Mesenchymal stem cell (in vitro differentiated cells and primary cell): ENCODE data around the gene CCDC6.
"Not testable (repeated sequence)": the region's sequence is repeated elsewhere in the genome, so short reads cannot be mapped to it uniquely, and the experiment has no call there.

Source experiments
- DNase-seq: peaks from one replicate; pipeline ENCODE4 v3.0.0-alpha.2; 2013
- H2AFZ ChIP-seq: one replicate; pipeline ENCODE4 v1.6.1; 2013; ENCODE audit warnings: low read depth, mild to moderate bottlenecking, control low read depth, inconsistent platforms, low read length, moderate library complexity
- H2AK5ac ChIP-seq: 2 replicates; pipeline ENCODE4 v1.6.1; 2013; ENCODE audit warnings: low read length, moderate library complexity, mild to moderate bottlenecking, inconsistent platforms; ENCODE audit not compliant: severe bottlenecking
- H2BK120ac ChIP-seq: one replicate; pipeline ENCODE4 v1.6.1; 2013; ENCODE audit warnings: low read depth, mild to moderate bottlenecking, inconsistent platforms, low read length, moderate library complexity
- H2BK12ac ChIP-seq, 2 experiments: one replicate each; pipeline ENCODE4 v1.6.1; 2013; ENCODE audit warnings: inconsistent platforms in 2 of 2, low read length in 2 of 2, mild to moderate bottlenecking in 2 of 2, moderate library complexity in 2 of 2, control low read depth in 1 of 2
- H2BK15ac ChIP-seq: one replicate; pipeline ENCODE4 v1.6.1; 2013; ENCODE audit warnings: mild to moderate bottlenecking, low read depth, inconsistent platforms; ENCODE audit not compliant: poor library complexity, severe bottlenecking
- H2BK5ac ChIP-seq: 2 replicates; pipeline ENCODE4 v1.6.1; 2013; ENCODE audit warnings: low read depth, mild to moderate bottlenecking, low read length, control low read depth, inconsistent platforms; ENCODE audit not compliant: poor library complexity, severe bottlenecking
- H3K14ac ChIP-seq, 2 experiments: one replicate each; pipeline ENCODE4 v1.6.1; 2013; ENCODE audit warnings: inconsistent platforms in 2 of 2, low read length in 2 of 2, control low read depth in 1 of 2, mild to moderate bottlenecking in 1 of 2, moderate library complexity in 1 of 2
- H3K18ac ChIP-seq, 2 experiments: one replicate each; pipeline ENCODE4 v1.6.1; 2013; ENCODE audit warnings: inconsistent platforms in 2 of 2, low read length in 2 of 2, control low read depth in 1 of 2, low read depth in 1 of 2, mild to moderate bottlenecking in 1 of 2
- H3K23ac ChIP-seq, 2 experiments: one replicate each; pipeline ENCODE4 v1.6.1; 2013; ENCODE audit warnings: inconsistent platforms in 2 of 2, low read length in 2 of 2, mild to moderate bottlenecking in 2 of 2, moderate library complexity in 2 of 2, control low read depth in 1 of 2
- H3K27ac ChIP-seq: 2 replicates; pipeline ENCODE4 v1.5.1; 2013; ENCODE audit warnings: mild to moderate bottlenecking, moderate library complexity, low read length, control low read depth, inconsistent platforms; ENCODE audit not compliant: poor library complexity, severe bottlenecking
- H3K27me3 ChIP-seq, 2 experiments: 2 replicates each; pipeline versions ENCODE4 v1.6.1 to v1.7.0; 2013; ENCODE audit warnings: low read length in 2 of 2, mild to moderate bottlenecking in 2 of 2, moderate library complexity in 2 of 2, control low read depth in 1 of 2, inconsistent platforms in 1 of 2; ENCODE audit not compliant: control insufficient read depth in 1 of 2, insufficient read depth in 1 of 2
- H3K36me3 ChIP-seq, 2 experiments: 2 replicates each; pipeline versions ENCODE4 v1.6.1 to v1.7.0; 2013; ENCODE audit warnings: low read length in 2 of 2, control low read depth in 1 of 2, inconsistent platforms in 1 of 2, low read depth in 1 of 2, mild to moderate bottlenecking in 1 of 2; ENCODE audit not compliant: insufficient read depth in 2 of 2, control insufficient read depth in 1 of 2
- H3K4ac ChIP-seq, 2 experiments: one replicate each; pipeline ENCODE4 v1.6.1; 2013; ENCODE audit warnings: inconsistent platforms in 2 of 2, low read length in 2 of 2, mild to moderate bottlenecking in 2 of 2, moderate library complexity in 2 of 2, control low read depth in 1 of 2, low read depth in 1 of 2
- H3K4me1 ChIP-seq: 2 replicates; pipeline ENCODE4 v1.6.1; 2013; ENCODE audit warnings: low read depth, low read length, control low read depth; ENCODE audit not compliant: control insufficient read depth, insufficient read depth
- H3K4me2 ChIP-seq: 2 replicates; pipeline ENCODE4 v1.6.1; 2013; ENCODE audit warnings: low read length, mild to moderate bottlenecking, inconsistent platforms; ENCODE audit not compliant: poor library complexity, severe bottlenecking
- H3K4me3 ChIP-seq, 2 experiments: 2 replicates each; pipeline versions ENCODE4 v1.5.1 to v1.7.0; 2013; ENCODE audit warnings: low read length in 2 of 2, mild to moderate bottlenecking in 2 of 2, control low read depth in 1 of 2, low read depth in 1 of 2; ENCODE audit not compliant: insufficient read depth in 1 of 2
- H3K79me1 ChIP-seq: replicated peaks from 2 replicates; pipeline ENCODE4 v1.6.1; 2013; ENCODE audit warnings: mild to moderate bottlenecking, control low read depth, low read length, inconsistent platforms; ENCODE audit not compliant: poor library complexity, severe bottlenecking
- H3K9ac ChIP-seq: 2 replicates; pipeline ENCODE4 v1.7.0; 2013; ENCODE audit warnings: mild to moderate bottlenecking, low read length, moderate library complexity
- H3K9me3 ChIP-seq: 2 replicates; pipeline ENCODE4 v1.7.0; 2013; ENCODE audit warnings: mild to moderate bottlenecking, low read length; ENCODE audit not compliant: control insufficient read depth
- H4K8ac ChIP-seq: one replicate; pipeline ENCODE4 v1.6.1; 2013; ENCODE audit warnings: inconsistent platforms, mild to moderate bottlenecking, low read length, moderate library complexity
- H4K91ac ChIP-seq: one replicate; pipeline ENCODE4 v1.6.1; 2013; ENCODE audit warnings: mild to moderate bottlenecking, low read length, inconsistent platforms
- WGBS: methylation state at CpG from one replicate; pipeline ENCODE4 v1.1.7; 2013; ENCODE audit warnings: mixed read lengths; 5-methylcytosine and 5-hydroxymethylcytosine counted together

The CCDC6 gene

GRCh38 chr10:59887972-59888640, 18.2 kb downstream of the CCDC6 start:
- no peak overlapping the region for H2AFZ ChIP-seq
- H3K23ac ChIP-seq = no peak overlapping the region
- no peak overlapping the region for H2BK15ac ChIP-seq
- no peak overlapping the region for H2BK120ac ChIP-seq
- WGBS = 94% methylated on average over 6 of the region's 6 CpGs
- H2BK12ac ChIP-seq = no peak overlapping the region
- H3K4me3 ChIP-seq = no peak overlapping the region
- H3K4ac ChIP-seq = no peak overlapping the region
- peaks cover 35% of the 10 kb centered on the region for H3K79me1 ChIP-seq
- no peaks in the 10 kb centered on the region for H3K27me3 ChIP-seq
- H3K9ac ChIP-seq = no peak overlapping the region
- peaks cover 15% of the 10 kb centered on the region in 2 experiments for H3K36me3 ChIP-seq
- peak overlapping the region in 1 of 2 experiments; percentile 41 for H3K14ac ChIP-seq
- H3K18ac ChIP-seq = no peak overlapping the region
- H2AK5ac ChIP-seq = no peak overlapping the region
- H2BK5ac ChIP-seq = no peak overlapping the region
- no peak overlapping the region for H4K8ac ChIP-seq
- no peak overlapping the region for H3K27ac ChIP-seq
- no peak overlapping the region for H3K4me2 ChIP-seq
- H3K9me3 ChIP-seq = no peaks in the 10 kb centered on the region
- peaks cover 3% of the 10 kb centered on the region for H3K4me1 ChIP-seq
- no peak overlapping the region for H4K91ac ChIP-seq
- no peak for DNase-seq

GRCh38 chr10:59887006-59887405, 19.4 kb downstream of the CCDC6 start:
- Histone ChIP-seq H4K8ac (no peak overlapping the region), H2BK15ac (no peak overlapping the region), H3K4ac (no peak overlapping the region), H2BK12ac (no peak overlapping the region), H2BK5ac (no peak overlapping the region), H3K36me3 (peaks cover 15% of the 10 kb centered on the region in 2 experiments), H3K4me2 (no peak overlapping the region), H4K91ac (no peak overlapping the region), H2AFZ (no peak overlapping the region), H3K14ac (no peak overlapping the region), H3K79me1 (peaks cover 34% of the 10 kb centered on the region), H3K27ac (no peak overlapping the region), H3K27me3 (no peaks in the 10 kb centered on the region), H3K9ac (no peak overlapping the region), H3K4me1 (peaks cover 3% of the 10 kb centered on the region), H3K23ac (no peak overlapping the region), H3K18ac (no peak overlapping the region), H2BK120ac (no peak overlapping the region), H3K9me3 (no peaks in the 10 kb centered on the region), H2AK5ac (no peak overlapping the region), H3K4me3 (no peak overlapping the region)
- no peak for DNase-seq
- WGBS = 98% methylated on average over 2 of the region's 5 CpGs

GRCh38 chr10:59885430-59886134, 20.8 kb downstream of the CCDC6 start:
- H3K18ac ChIP-seq = no peak overlapping the region

GRCh38 chr10:59884893-59885292, 21.5 kb downstream of the CCDC6 start:
- 100% methylated on average over 2 of the region's 8 CpGs for WGBS
- not testable (repeated sequence) for H3K18ac ChIP-seq, H4K8ac ChIP-seq, H3K27ac ChIP-seq, H3K9me3 ChIP-seq, H3K27me3 ChIP-seq, H2BK15ac ChIP-seq, H3K4me1 ChIP-seq, DNase-seq, H3K4ac ChIP-seq, H3K4me3 ChIP-seq, H4K91ac ChIP-seq, H2AK5ac ChIP-seq, H3K23ac ChIP-seq, H2AFZ ChIP-seq, H2BK5ac ChIP-seq, H3K9ac ChIP-seq, H3K4me2 ChIP-seq, H2BK12ac ChIP-seq, H2BK120ac ChIP-seq, H3K14ac ChIP-seq
- H3K79me1 ChIP-seq = peaks cover 38% of the 10 kb centered on the region
- peaks cover 11 to 12% of the 10 kb centered on the region in 2 experiments for H3K36me3 ChIP-seq

More at GRCh38 chr10:59885430-59886134, 20.8 kb downstream of the CCDC6 start:
- WGBS = 74% methylated on average over 6 of the region's 8 CpGs
- Histone ChIP-seq H4K8ac (no peak overlapping the region), H3K36me3 (peaks cover 15% of the 10 kb centered on the region in 2 experiments), H2BK15ac (no peak overlapping the region), H2BK120ac (no peak overlapping the region), H3K4me3 (no peak overlapping the region), H3K4me1 (peaks cover 3% of the 10 kb centered on the region), H2BK12ac (no peak overlapping the region), H4K91ac (no peak overlapping the region), H3K9ac (no peak overlapping the region), H3K14ac (no peak overlapping the region), H3K27ac (no peak overlapping the region), H3K9me3 (no peaks in the 10 kb centered on the region), H2AFZ (no peak overlapping the region), H2BK5ac (no peak overlapping the region), H3K79me1 (peaks cover 39% of the 10 kb centered on the region), H2AK5ac (no peak overlapping the region), H3K4ac (no peak overlapping the region), H3K4me2 (no peak overlapping the region), H3K23ac (no peak overlapping the region), H3K27me3 (no peaks in the 10 kb centered on the region)
- DNase-seq = no peak
